HepG2 (cell line): ENCODE measurements around the gene EGR1. TPM values are rescaled to one million over a fixed set of nuclear protein-coding genes. Genes with fewer than 3 reads are reported as not detected.
A peak's percentile ranks its signal among the peaks of the same experiment; 100 is the strongest.

Experiments
- BCLAF1 ChIP-seq: fragments of 450-650 bp; IDR thresholded peaks from 2 replicates; pipeline ENCODE4 v1.6.1; 2017; ENCODE audit warnings: mild to moderate bottlenecking
- ELK4 ChIP-seq: sonication (generic); formaldehyde crosslinking; IDR thresholded peaks from 2 replicates; pipeline ENCODE4 v1.9.0; 2021; ENCODE audit warnings: missing genetic modification reagents, borderline replicate concordance
- GABPB1 ChIP-seq: IDR thresholded peaks from 2 replicates; pipeline ENCODE4 v1.6.1; 2016; ENCODE audit warnings: mild to moderate bottlenecking, missing genetic modification reagents, moderate library complexity, missing compliant biosample characterization
- JUND ChIP-seq: sonication (generic); formaldehyde crosslinking; IDR thresholded peaks from 2 replicates; pipeline ENCODE4 v1.8.0; 2022; ENCODE audit warnings: mild to moderate bottlenecking, missing genetic modification reagents
- MIXL1 ChIP-seq: IDR thresholded peaks from 2 replicates; pipeline ENCODE4 v1.6.1; 2016
- POLR2AphosphoS2 ChIP-seq: IDR thresholded peaks from 2 replicates; pipeline ENCODE4 v1.6.1; 2011; ENCODE audit warnings: low read depth, low read length, improper control_type of control experiment
- SRSF1 ChIP-seq: fragments of 200-400 bp; formaldehyde crosslinking; optimal IDR thresholded peaks from 2 replicates; pipeline ENCODE3; 2017; ENCODE audit warnings: mild to moderate bottlenecking, low read depth, low read length, moderate library complexity
- STAG1 ChIP-seq: sonication (generic); formaldehyde crosslinking; IDR thresholded peaks from 2 replicates; pipeline ENCODE4 v1.4.0; 2020; ENCODE audit warnings: missing genetic modification reagents
- TEF ChIP-seq: sonication (generic); formaldehyde crosslinking; IDR thresholded peaks from 2 replicates; pipeline ENCODE4 v1.5.0; 2020; ENCODE audit warnings: missing genetic modification reagents
- THAP7 ChIP-seq: sonication (generic); formaldehyde crosslinking; IDR thresholded peaks from 2 replicates; pipeline ENCODE4 v1.8.1; 2023; ENCODE audit warnings: mild to moderate bottlenecking, missing genetic modification reagents
- ZBTB4 ChIP-seq: sonication (generic); formaldehyde crosslinking; IDR thresholded peaks from 2 replicates; pipeline ENCODE4 v1.4.0; 2020; ENCODE audit warnings: missing genetic modification reagents, mild to moderate bottlenecking, borderline replicate concordance
- ZFX ChIP-seq: sonication (generic); formaldehyde crosslinking; IDR thresholded peaks from 2 replicates; pipeline ENCODE4 v1.4.0; 2020; ENCODE audit warnings: mild to moderate bottlenecking, low read depth, missing genetic modification reagents, moderate library complexity
- ZNF160 ChIP-seq: sonication (generic); formaldehyde crosslinking; IDR thresholded peaks from 2 replicates; pipeline ENCODE4 v1.8.0; 2022; ENCODE audit warnings: mild to moderate bottlenecking, inconsistent platforms, missing genetic modification reagents
- ZNF30 ChIP-seq: sonication (generic); formaldehyde crosslinking; IDR thresholded peaks from 2 replicates; pipeline ENCODE4 v1.5.0; 2020; ENCODE audit warnings: mild to moderate bottlenecking, missing genetic modification reagents
- ZNF337 ChIP-seq: sonication (generic); formaldehyde crosslinking; IDR thresholded peaks from 2 replicates; pipeline ENCODE4 v1.5.1; 2020; ENCODE audit warnings: missing genetic modification reagents, low read depth, mild to moderate bottlenecking, borderline replicate concordance
- ZNF530 ChIP-seq: sonication (generic); formaldehyde crosslinking; IDR thresholded peaks from 2 replicates; pipeline ENCODE4 v1.5.0; 2020; ENCODE audit warnings: low read depth, mild to moderate bottlenecking, missing genetic modification reagents
- ZNF558 ChIP-seq: sonication (generic); formaldehyde crosslinking; IDR thresholded peaks from 2 replicates; pipeline ENCODE4 v1.9.0; 2022; ENCODE audit warnings: mild to moderate bottlenecking, missing genetic modification reagents, borderline replicate concordance
- ZNF562 ChIP-seq: sonication (generic); formaldehyde crosslinking; IDR thresholded peaks from 2 replicates; pipeline ENCODE4 v1.8.0; 2022; ENCODE audit warnings: missing genetic modification reagents, borderline replicate concordance
- ZNF737 ChIP-seq: sonication (generic); formaldehyde crosslinking; IDR thresholded peaks from 2 replicates; pipeline ENCODE4 v1.5.0; 2020; ENCODE audit warnings: missing genetic modification reagents, mild to moderate bottlenecking, borderline replicate concordance
- ZNF773 ChIP-seq: sonication (generic); formaldehyde crosslinking; IDR thresholded peaks from 2 replicates; pipeline ENCODE4 v1.4.0; 2020; ENCODE audit warnings: missing genetic modification reagents, borderline replicate concordance
- polyA plus RNA-seq, 8 experiments: library from polyadenylated mRNA; depleted of rRNA in 3 of 8; stranded (reverse) in 7 of 8; unstranded in 1 of 8; fragments of >200 nt; fragmentation: Illumina TruSeq in 4 of 8; extraction: Trizol in 4 of 8; gene quantifications; 2 replicates each; pipeline versions ENCODE4 v1.2.1 to v1.2.3, GENCODE V29; 2011 to 2016; ENCODE audit warnings: low read depth in 4 of 8, missing spikeins in 1 of 8, mixed read lengths in 1 of 8; ENCODE audit not compliant: insufficient read depth in 1 of 8
- total RNA-seq, 5 experiments: library from RNA; depleted of rRNA; stranded (reverse); fragments of >200 nt; fragmentation: Illumina TruSeq; extraction: Trizol; gene quantifications; 2 replicates each; pipeline ENCODE4 v1.2.3, GENCODE V29; 2016; ENCODE audit warnings: low read depth in 1 of 5

The EGR1 gene
- total and polyA plus RNA-seq, 2 of the 13 experiments (the other 11 are each of a cell fraction or from before 2014, with no cell fraction given), result 4.1 to 4.5 TPM

GRCh38 chr5:138459311-138459933 is 5.9 kb upstream of the EGR1 start (continued):
- TF ChIP-seq BCLAF1, result no peak
- no peak for TF ChIP-seq STAG1
- TF ChIP-seq POLR2AphosphoS2, result no peak
- TF ChIP-seq ZNF737 (CRISPR knock-in tag), result 0 out of 2 replicates have a peak, but pooled peaks have one; percentile 81
- peak; percentile 19; the same call in 1 of the 2 replicates for TF ChIP-seq TEF (CRISPR knock-in tag)
- TF ChIP-seq ZBTB4 (CRISPR knock-in tag), result 0 out of 2 replicates have a peak, but pooled peaks have one; percentile 1
- TF ChIP-seq GABPB1 (CRISPR knock-in tag), result peak; percentile 85
- 0 out of 2 replicates have a peak, but pooled peaks have one; percentile 64 for TF ChIP-seq ZNF773 (CRISPR knock-in tag)
- TF ChIP-seq ZNF30 (CRISPR knock-in tag), result 0 out of 2 replicates have a peak, but pooled peaks have one; percentile 0
- 0 out of 2 replicates have a peak, but pooled peaks have one; percentile 38 for TF ChIP-seq MIXL1
- no peak for TF ChIP-seq ELK4 (CRISPR knock-in tag)
- TF ChIP-seq THAP7, result no peak
- no peak for TF ChIP-seq ZNF530 (CRISPR knock-in tag)
- TF ChIP-seq ZNF160 (CRISPR knock-in tag), result no peak; the same call in 1 of the 2 replicates
- TF ChIP-seq ZFX, result peak; percentile 76
- no peak for TF ChIP-seq ZNF337 (CRISPR knock-in tag)
- TF ChIP-seq JUND (CRISPR knock-in tag), result peak; percentile 43; the same call in 1 of the 2 replicates
- peak; percentile 93; the same call in 1 of the 2 replicates for TF ChIP-seq ZNF558 (CRISPR knock-in tag)
- no peak for TF ChIP-seq ZNF562
- TF ChIP-seq SRSF1, result no peak
